Gastroesophageal sphincter (tissue), 3 donors: ENCODE measurements around the gene ATP13A4.

Experiments used
- CTCF ChIP-seq, 4 experiments: fragments of 200-600 bp in 2 of 4; fragments of 450-650 bp in 2 of 4; sonication (generic) in 1 of 4; IDR thresholded peaks; one replicate each; pipeline ENCODE4 v1.5.1; 2017 to 2019; ENCODE audit warnings: antibody characterized with exemption in 4 of 4, mild to moderate bottlenecking in 2 of 4, moderate library complexity in 2 of 4
- POLR2A ChIP-seq, 2 donors: fragments of 450-650 bp; IDR thresholded peaks; one replicate each; pipeline ENCODE4 v1.6.1; 2017; ENCODE audit warnings: antibody characterized with exemption in 2 of 2, mild to moderate bottlenecking in 2 of 2, moderate library complexity in 1 of 2
- POLR2AphosphoS5 ChIP-seq: sonication (generic); formaldehyde crosslinking; IDR thresholded peaks from one replicate; pipeline ENCODE4 v1.6.1; 2017; ENCODE audit warnings: antibody characterized with exemption

GRCh38 chr3:193407112-193407511 lies 147.6 kb downstream of the ATP13A4 start:
- no peak for TF ChIP-seq POLR2A (IDR thresholded peaks at IDR 0.05)
- TF ChIP-seq CTCF (IDR thresholded peaks at IDR 0.05), result no peak
- TF ChIP-seq POLR2AphosphoS5, result no peak
